Activated CD8-positive, alpha-beta memory T cell treated with anti-CD3 and anti-CD28 coated beads for 4 hours (primary cell): ENCODE data around the gene DNASE2B.
A peak's percentile ranks its signal among the peaks of the same experiment; 100 is the strongest.

Experiments
- DNase-seq, 2 donors: peaks; one replicate each; pipeline ENCODE4 v3.0.0-alpha.2; 2020; ENCODE audit warnings: low read depth in 2 of 2

DNASE2B gene

GRCh38 chr1:84398175-84399155, at the start of gene DNASE2B:
TSS of gene DNASE2B (plus strand) at chr1:84398484. CDS start at chr1:84398565, 81 bp downstream.
- DNase-seq: no peak

- no peak for DNase-seq
Measured at GRCh38 chr1:84348759-84349158, 49.5 kb upstream of the DNASE2B start.

- DNase-seq: no peak
Measured at GRCh38 chr1:84350104-84350503, 48.2 kb upstream of the DNASE2B start.

GRCh38 chr1:84350550-84350949, 47.7 kb upstream of the DNASE2B start:
- DNase-seq: no peak

- no peak for DNase-seq
Measured at GRCh38 chr1:84352298-84353106, 45.8 kb upstream of the DNASE2B start.

GRCh38 chr1:84353695-84354094, 44.6 kb upstream of the DNASE2B start:
- no peak for DNase-seq

GRCh38 chr1:84355556-84355955, 42.7 kb upstream of the DNASE2B start:
- DNase-seq: no peak

- no peak for DNase-seq
Measured at GRCh38 chr1:84356881-84357280, 41.4 kb upstream of the DNASE2B start.

- no peak for DNase-seq
Measured at GRCh38 chr1:84358695-84359094, 39.6 kb upstream of the DNASE2B start.

- DNase-seq: no peak
Measured at GRCh38 chr1:84360316-84360715, 38.0 kb upstream of the DNASE2B start.

- no peak for DNase-seq
Measured at GRCh38 chr1:84361796-84362195, 36.5 kb upstream of the DNASE2B start.

- DNase-seq: no peak
Measured at GRCh38 chr1:84363019-84363418, 35.3 kb upstream of the DNASE2B start.

GRCh38 chr1:84363622-84364021, 34.7 kb upstream of the DNASE2B start:
- no peak for DNase-seq

GRCh38 chr1:84365225-84366221, 32.8 kb upstream of the DNASE2B start:
- DNase-seq: peak in 1 of 2 donors; percentile 13

- no peak for DNase-seq
Measured at GRCh38 chr1:84366786-84367185, 31.5 kb upstream of the DNASE2B start.

- no peak for DNase-seq
Measured at GRCh38 chr1:84367219-84367618, 31.1 kb upstream of the DNASE2B start.

- no peak for DNase-seq
Measured at GRCh38 chr1:84368441-84368840, 29.8 kb upstream of the DNASE2B start.

- no peak for DNase-seq
Measured at GRCh38 chr1:84370266-84370665, 28.0 kb upstream of the DNASE2B start.

GRCh38 chr1:84370831-84371394, 27.4 kb upstream of the DNASE2B start:
- DNase-seq: no peak

GRCh38 chr1:84373436-84374141, 24.7 kb upstream of the DNASE2B start:
- no peak for DNase-seq
